Skin of body (tissue), 2 donors: ENCODE data around the gene NFE2L2. TPM values are rescaled to one million over a fixed set of nuclear protein-coding genes. Genes with fewer than 3 reads are reported as not detected.
A peak's percentile ranks its signal among the peaks of the same experiment; 100 is the strongest.
"Not testable (repeated sequence)": the region's sequence is repeated elsewhere in the genome, so short reads cannot be mapped to it uniquely, and the experiment has no call there.

Experiments
- DNase-seq: peaks from one replicate; lab custom pipeline; 2025; lab: John Stamatoyannopoulos, UW
- total RNA-seq: library from RNA; depleted of rRNA; stranded (reverse); fragments of >200 nt; gene quantifications from one replicate; pipeline ENCODE4 v1.2.3, GENCODE V29; 2014

The NFE2L2 gene
- total RNA-seq, 1 donor from 2014 or later, result 68.6 TPM

- DNase-seq, result no peak
Measured at GRCh38 chr2:177257471-177257870, 7.1 kb downstream of the NFE2L2 start.

- no peak for DNase-seq
Measured at GRCh38 chr2:177256695-177257094, 7.8 kb downstream of the NFE2L2 start.

- no peak for DNase-seq
Measured at GRCh38 chr2:177256026-177256425, 8.5 kb downstream of the NFE2L2 start.

GRCh38 chr2:177255227-177255601 lies 9.3 kb downstream of the NFE2L2 start:
- DNase-seq, result no peak

GRCh38 chr2:177254433-177255226 lies 9.9 kb downstream of the NFE2L2 start:
- DNase-seq, result no peak

GRCh38 chr2:177253704-177254103 lies 10.8 kb downstream of the NFE2L2 start:
- no peak for DNase-seq

- DNase-seq, result no peak
Measured at GRCh38 chr2:177252808-177253531, 11.6 kb downstream of the NFE2L2 start.

- DNase-seq, result no peak
Measured at GRCh38 chr2:177251165-177251542, 13.4 kb downstream of the NFE2L2 start.

- DNase-seq, result no peak
Measured at GRCh38 chr2:177250461-177250860, 14.1 kb downstream of the NFE2L2 start.

- no peak for DNase-seq
Measured at GRCh38 chr2:177249038-177249437, 15.5 kb downstream of the NFE2L2 start.

- DNase-seq, result no peak
Measured at GRCh38 chr2:177247693-177248262, 16.7 kb downstream of the NFE2L2 start.

- not testable (repeated sequence) for DNase-seq
Measured at GRCh38 chr2:177246523-177247030, 17.9 kb downstream of the NFE2L2 start.

GRCh38 chr2:177246000-177246399 lies 18.5 kb downstream of the NFE2L2 start:
- no peak for DNase-seq

- DNase-seq, result no peak
Measured at GRCh38 chr2:177245010-177245422, 19.5 kb downstream of the NFE2L2 start.

GRCh38 chr2:177244244-177244771 lies 20.2 kb downstream of the NFE2L2 start:
- DNase-seq, result no peak

GRCh38 chr2:177243476-177243875 lies 21.1 kb downstream of the NFE2L2 start:
- DNase-seq, result no peak

- no peak for DNase-seq
Measured at GRCh38 chr2:177243073-177243472, 21.5 kb downstream of the NFE2L2 start.

- DNase-seq, result peak; percentile 98
Measured at GRCh38 chr2:177242121-177242987, 22.2 kb downstream of the NFE2L2 start.

- peak; percentile 50 for DNase-seq
Measured at GRCh38 chr2:177241711-177242120, 22.8 kb downstream of the NFE2L2 start.

GRCh38 chr2:177239932-177240630 lies 24.4 kb downstream of the NFE2L2 start:
- DNase-seq, result peak; percentile 90
